ENCODE data around the gene NUTF2. TPM values are rescaled to one million over a fixed set of nuclear protein-coding genes. Genes with fewer than 3 reads are reported as not detected.
"Not testable (repeated sequence)": the region's sequence is repeated elsewhere in the genome, so short reads cannot be mapped to it uniquely, and the experiment has no call there.

Gene NUTF2
- total RNA-seq, 1 experiment from 2014 or later = 200 TPM

- TF ChIP-seq HMGXB4 (CRISPR knock-in tag; IDR thresholded peaks at IDR 0.05) (no peak), ZMAT4 (CRISPR knock-in tag; IDR thresholded peaks at IDR 0.05) (no peak), GTF2I (CRISPR knock-in tag; conservative IDR thresholded peaks at IDR 0.05) (no peak)
Observed at GRCh38 chr16:67862623-67863583, 16.2 kb downstream of the NUTF2 start (continued).

GRCh38 chr16:67864044-67864443, 17.3 kb downstream of the NUTF2 start:
- H3K27ac Mint-ChIP-seq; H3K4me3 Mint-ChIP-seq; H3K27me3 Mint-ChIP-seq (ENCODE audit: low read depth); H3K9me3 Mint-ChIP-seq; ATAC-seq; POLR2A ChIA-PET; H3K4me1 Mint-ChIP-seq; DNase-seq (ENCODE audit: low spot score): not testable (repeated sequence)
- H3K36me3 Mint-ChIP-seq = peaks cover 41% of the 10 kb centered on the region
- CTCF ChIA-PET = interaction anchor here (0.6 to 2.6 kb wide), 5 partner anchors 20 to 50 kb away, joined by 3 to 15 read pairs (median 9); partner anchors contain the start of gene NRN1L

GRCh38 chr16:67864594-67864993, 17.9 kb downstream of the NUTF2 start:
- Mint-ChIP-seq H3K9me3 (no peaks in the 10 kb centered on the region), H3K27me3 (ENCODE audit: low read depth) (no peaks in the 10 kb centered on the region), H3K27ac (peak overlapping the region; percentile 89), H3K36me3 (peaks cover 41% of the 10 kb centered on the region), H3K4me1 (peaks cover 4% of the 10 kb centered on the region; the same call in 1 of the 2 replicates), H3K4me3 (no peak overlapping the region)
- no peak for DNase-seq (ENCODE audit: low spot score)
- no peak for ATAC-seq
- ChIA-PET POLR2A (no interaction called here), CTCF (interaction anchor here (1.0 to 3.0 kb wide), 10 partner anchors 20 to 201 kb away, joined by 3 to 56 read pairs (median 8); partner anchors contain the start of genes NRN1L, RANBP10 and TSNAXIP1)
- no peak for TF ChIP-seq ZNF317 (CRISPR knock-in tag; IDR thresholded peaks at IDR 0.05; ENCODE audit: borderline replicate concordance, low read depth)
- TF ChIP-seq SMAD4 (CRISPR knock-in tag; IDR thresholded peaks at IDR 0.05) = no peak
- TF ChIP-seq KAT7 (CRISPR knock-in tag; IDR thresholded peaks at IDR 0.05; ENCODE audit: borderline replicate concordance) = no peak
- TF ChIP-seq SMAD3 (CRISPR knock-in tag; IDR thresholded peaks at IDR 0.05; ENCODE audit: borderline replicate concordance) = no peak
- TF ChIP-seq MLX (CRISPR knock-in tag; IDR thresholded peaks at IDR 0.05) = no peak
- TF ChIP-seq NFE2L1 (CRISPR knock-in tag; IDR thresholded peaks at IDR 0.05) = no peak
- TF ChIP-seq STAT6 (CRISPR knock-in tag; conservative IDR thresholded peaks at IDR 0.05; ENCODE audit: low read depth) = no peak
- no peak for TF ChIP-seq ZNF263 (CRISPR knock-in tag; IDR thresholded peaks at IDR 0.05; ENCODE audit: low read depth)
- no peak for TF ChIP-seq HMGXB4 (CRISPR knock-in tag; IDR thresholded peaks at IDR 0.05)
- no peak for TF ChIP-seq FOXJ3 (CRISPR knock-in tag; IDR thresholded peaks at IDR 0.05; ENCODE audit: borderline replicate concordance)
- TF ChIP-seq ESRRA (CRISPR knock-in tag; IDR thresholded peaks at IDR 0.05; ENCODE audit: borderline replicate concordance) = no peak
- TF ChIP-seq ZNF121 (CRISPR knock-in tag; IDR thresholded peaks at IDR 0.05) = no peak
- no peak for TF ChIP-seq TEAD1 (CRISPR knock-in tag; IDR thresholded peaks at IDR 0.05)
- no peak for TF ChIP-seq ZMAT4 (CRISPR knock-in tag; IDR thresholded peaks at IDR 0.05)
- TF ChIP-seq SOX15 (CRISPR knock-in tag; IDR thresholded peaks at IDR 0.05) = no peak
- TF ChIP-seq FOXP1 (CRISPR knock-in tag; IDR thresholded peaks at IDR 0.05; ENCODE audit: borderline replicate concordance) = no peak
- TF ChIP-seq TEAD4 (CRISPR knock-in tag; IDR thresholded peaks at IDR 0.05) = no peak

All from WTC11 (cell line).